ENCODE measurements around the gene TMIGD3.

Gene TMIGD3

GRCh38 chr1:111436726-111437125 lies 66.7 kb downstream of the TMIGD3 start:
- POLR2A ChIA-PET: interaction anchor here (1.7 to 2.2 kb wide), 2 partner anchors 12 to 14 kb away, joined by 7 to 8 read pairs; partner anchors contain the start of genes ATP5PB and WDR77
- Histone ChIP-seq H3K9me3 (ENCODE audit: control insufficient read depth, insufficient read depth, low read depth, low read length) (no peaks in the 10 kb centered on the region), H3K4me3 (ENCODE audit: low read depth, low read length) (no peak overlapping the region), H3K4me1 (ENCODE audit: control insufficient read depth, insufficient read depth, low read length) (no peaks in the 10 kb centered on the region), H3K36me3 (ENCODE audit: control insufficient read depth in 2 of 2, insufficient read depth in 1 of 2, low read length in 2 of 2) (peaks cover 4 to 46% of the 10 kb centered on the region in 2 experiments; a peak in 1 of 3 replicates), H3K27ac (ENCODE audit: extremely low read depth, low read depth, low read length) (no peak overlapping the region)
- CTCF ChIA-PET: interaction anchor here (0.7 to 1.6 kb wide), 2 partner anchors 9 to 218 kb away, joined by 3 read pairs; partner anchors contain the start of gene OVGP1
- no peak for TF ChIP-seq MEIS1 (CRISPR knock-in tag; IDR thresholded peaks at IDR 0.05; ENCODE audit: borderline replicate concordance)
- no peak for TF ChIP-seq ZNF639 (tag by site-specific recombination; IDR thresholded peaks at IDR 0.05)
- no peak for TF ChIP-seq FEZF1 (tag by site-specific recombination; IDR thresholded peaks at IDR 0.05)
- TF ChIP-seq ZNF654 (tag by site-specific recombination; IDR thresholded peaks at IDR 0.05; ENCODE audit: low read depth): no peak
- TF ChIP-seq ZNF133 (tag by site-specific recombination; IDR thresholded peaks at IDR 0.05): no peak

Measured in HEK293 (cell line).